B cell (primary cell): Measurements from ENCODE around the gene SIDT2. TPM values are rescaled to one million over a fixed set of nuclear protein-coding genes. Genes with fewer than 3 reads are reported as not detected.

Source experiments
- ATAC-seq: fragments of 200-7000 bp; cut with Tn5 transposase; one replicate; pipeline ENCODE4 v1.10.0; 2021; ENCODE audit warnings: low read depth, mild to moderate bottlenecking, moderate number of reproducible peaks, moderate library complexity
- CTCF ChIA-PET: fragments of 350-600 bp; sonication (Branson Sonifier 250); formaldehyde crosslinking; loops from one replicate; lab custom pipeline; 2021; ENCODE audit warnings: antibody characterized with exemption, inconsistent platforms; lab: Charles Lee
- POLR2A ChIA-PET: fragments of 350-600 bp; sonication (Branson Sonifier 250); formaldehyde crosslinking; loops from one replicate; lab custom pipeline; 2021; ENCODE audit warnings: antibody characterized with exemption; lab: Charles Lee
- DNase-seq: peaks from one replicate; pipeline ENCODE4 v3.0.0; 2013
- H2AFZ ChIP-seq: 2 replicates; pipeline ENCODE4 v1.6.1; 2012; ENCODE audit warnings: mild to moderate bottlenecking, low read depth, low read length; ENCODE audit not compliant: insufficient read depth, poor library complexity, severe bottlenecking
- H3K27ac ChIP-seq, 2 donors: 1 replicate in 1 of 2; 2 replicates in 1 of 2; pipeline ENCODE4 v1.5.1; 2012 to 2013; ENCODE audit warnings: low read length in 2 of 2, mild to moderate bottlenecking in 2 of 2, moderate library complexity in 1 of 2
- H3K27me3 ChIP-seq, 4 experiments: fragments of 200-600 bp in 1 of 4; sonication (generic) in 1 of 4; replicated peaks in 1 of 4; 1 replicate in 2 of 4; 2 replicates in 2 of 4; pipeline versions ENCODE4 v1.6.1 to v1.7.0; 2013 to 2016; ENCODE audit warnings: low read length in 3 of 4, mild to moderate bottlenecking in 2 of 4, mixed read lengths in 1 of 4, moderate library complexity in 1 of 4; ENCODE audit not compliant: insufficient read depth in 4 of 4, control insufficient read depth in 3 of 4; ENCODE audit errors: control extremely low read depth in 1 of 4
- H3K36me3 ChIP-seq, 2 experiments: replicated peaks in 1 of 2; 1 replicate in 1 of 2; 2 replicates in 1 of 2; pipeline versions ENCODE4 v1.6.1 to v1.7.1; 2013; ENCODE audit warnings: low read length in 1 of 2; ENCODE audit not compliant: insufficient read depth in 2 of 2, control insufficient read depth in 1 of 2; ENCODE audit errors: control extremely low read depth in 1 of 2, extremely low read depth in 1 of 2
- H3K4me1 ChIP-seq, 2 donors: fragments of 200-600 bp in 1 of 2; sonication (generic) in 1 of 2; 1 replicate in 1 of 2; 2 replicates in 1 of 2; pipeline versions ENCODE4 v1.5.1 to v1.6.1; 2013 to 2017; ENCODE audit warnings: low read length in 2 of 2; ENCODE audit not compliant: control insufficient read depth in 2 of 2, insufficient read depth in 2 of 2
- H3K4me2 ChIP-seq: replicated peaks from 2 replicates; pipeline ENCODE3; 2012; ENCODE audit warnings: mild to moderate bottlenecking, low read depth, low read length; ENCODE audit not compliant: poor library complexity, severe bottlenecking
- H3K4me3 ChIP-seq, 5 experiments: fragments of 200-600 bp in 1 of 5; sonication (generic) in 1 of 5; 1 replicate in 3 of 5; 2 replicates in 2 of 5; pipeline versions ENCODE4 v1.5.1 to v1.7.0; 2011 to 2016; ENCODE audit warnings: low read length in 4 of 5, mild to moderate bottlenecking in 4 of 5, low read depth in 2 of 5, control low read depth in 1 of 5, moderate library complexity in 1 of 5; ENCODE audit not compliant: insufficient read depth in 1 of 5; ENCODE audit errors: control extremely low read depth in 1 of 5, extremely low read depth in 1 of 5
- H3K79me2 ChIP-seq: fragments of 200-600 bp; sonication (generic); one replicate; pipeline ENCODE4 v1.6.0; 2016; ENCODE audit warnings: low read length; ENCODE audit not compliant: control insufficient read depth, insufficient read depth
- H3K9ac ChIP-seq: fragments of 200-600 bp; sonication (generic); 2 replicates; pipeline ENCODE4 v1.6.1; 2017; ENCODE audit warnings: mild to moderate bottlenecking, low read length, moderate library complexity
- H3K9me3 ChIP-seq, 3 donors: one replicate each; pipeline versions ENCODE4 v1.6.1 to v1.7.1; 2013; ENCODE audit warnings: low read length in 2 of 3; ENCODE audit not compliant: control insufficient read depth in 2 of 3, insufficient read depth in 1 of 3; ENCODE audit errors: control extremely low read depth in 1 of 3
- H4K20me1 ChIP-seq: 2 replicates; pipeline ENCODE4 v1.6.0; 2012; ENCODE audit warnings: mild to moderate bottlenecking, low read length; ENCODE audit not compliant: insufficient read depth, control insufficient read depth, poor library complexity, severe bottlenecking
- H3K27ac Mint-ChIP-seq: one replicate; pipeline ENCODE4 v1.8.0; 2021; ENCODE audit warnings: mixed read lengths
- H3K27me3 Mint-ChIP-seq: one replicate; pipeline ENCODE4 v1.8.0; 2021; ENCODE audit warnings: mixed read lengths
- H3K4me1 Mint-ChIP-seq: one replicate; pipeline ENCODE4 v1.8.0; 2021; ENCODE audit warnings: mixed read lengths
- H3K4me3 Mint-ChIP-seq: one replicate; pipeline ENCODE4 v1.8.0; 2021; ENCODE audit warnings: mixed read lengths
- H3K9me3 Mint-ChIP-seq: one replicate; pipeline ENCODE4 v1.8.0; 2022; ENCODE audit warnings: mixed read lengths; ENCODE audit not compliant: insufficient read depth
- EZH2 ChIP-seq: IDR thresholded peaks from 2 replicates; pipeline ENCODE4 v1.6.1; 2012; ENCODE audit warnings: borderline replicate concordance, low read depth, mild to moderate bottlenecking, moderate library complexity, low read length; ENCODE audit not compliant: insufficient read depth, poor library complexity, severe bottlenecking
- WGBS: methylation state at CpG from one replicate; pipeline ENCODE4 v1.1.5; 2013; ENCODE audit warnings: missing lambda C conversion rate; ENCODE audit not compliant: insufficient coverage; 5-methylcytosine and 5-hydroxymethylcytosine counted together
- intact Hi-C: fragments of 100-400 bp; cut with micrococcal nuclease; formaldehyde crosslinking; loops from one replicate; pipeline ENCODE4 v1.10.0; 2022
- polyA plus RNA-seq: library from polyadenylated mRNA; depleted of rRNA; stranded (reverse); fragments of >200 nt; gene quantifications from 2 replicates; pipeline ENCODE4 v1.2.3, GENCODE V29; 2012
- total RNA-seq, 2 donors: library from RNA; stranded (reverse); fragments of 120-200 nt in 1 of 2; gene quantifications; 1 replicate in 1 of 2; 2 replicates in 1 of 2; pipeline versions ENCODE4 v1.2.3 to v1.2.4, GENCODE V29; 2013 to 2022
- TF ChIP-seq, protein P1 (sequence below): fragments of 200-600 bp; IDR thresholded peaks from one replicate; pipeline ENCODE4 v1.8.0; 2022; ENCODE audit warnings: antibody characterized with exemption, mild to moderate bottlenecking

The SIDT2 gene
- total and polyA plus RNA-seq, 2 donors (not counting 1 experiment from before 2014, with no cell fraction given): 78.9 to 241 TPM

DNA sequence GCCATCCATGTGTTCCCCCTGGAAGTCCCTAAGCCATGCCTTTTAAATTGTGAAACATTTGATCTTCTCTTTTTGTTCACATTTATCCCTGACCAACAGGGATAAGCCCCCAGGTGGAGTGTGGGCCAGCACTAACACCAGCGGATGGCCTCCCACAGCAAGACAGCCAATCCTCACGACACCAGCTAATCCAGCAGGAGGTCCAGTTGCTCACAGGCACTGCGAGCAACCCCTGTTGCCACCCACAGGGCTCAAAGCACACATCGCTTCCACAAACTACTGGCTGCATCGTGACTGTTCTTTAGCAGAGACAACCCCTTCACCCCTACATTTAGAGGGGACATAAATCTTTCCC, 51.4 kb downstream of the SIDT2 start:
- DNase-seq: no peak
- ATAC-seq: no peak
- Histone ChIP-seq H3K36me3 (peaks cover 3 to 51% of the 10 kb centered on the region in 2 experiments), H3K27me3 (no peaks in the 10 kb centered on the region), H3K4me2 (peak overlapping the region; percentile 96), H3K79me2 (peaks cover 67% of the 10 kb centered on the region), H3K4me3 (peak overlapping the region in 4 of 5 experiments; percentile 90 to 99 (median 94)), H3K27ac (peak overlapping the region; percentile 82 to 84), H3K9ac (peak overlapping the region; percentile 74), H2AFZ (no peak overlapping the region), H3K4me1 (peaks cover 34 to 44% of the 10 kb centered on the region in 2 donors), H4K20me1 (no peaks in the 10 kb centered on the region), H3K9me3 (peaks cover 0 to 3% (median 0%) of the 10 kb centered on the region in 3 donors)
- ChIA-PET CTCF (interaction anchor here (1.2 to 19.9 kb wide), 8 partner anchors 8 to 394 kb away, joined by 3 to 309 read pairs (median 8); partner anchors contain the start of genes PAFAH1B2, SIDT2 and SIK3), POLR2A (interaction anchor here (0.5 to 0.6 kb wide), 3 partner anchors 44 to 135 kb away, joined by 3 to 13 read pairs (median 7); no protein-coding TSS in a partner anchor)
- H3K4me3 Mint-ChIP-seq: peak overlapping the region; percentile 95
- 74% methylated on average over 5 of the region's 5 CpGs for WGBS
- no peaks in the 10 kb centered on the region for H3K27me3 Mint-ChIP-seq
- H3K9me3 Mint-ChIP-seq: no peaks in the 10 kb centered on the region
- intact Hi-C loops: loop anchor here (1.0 to 5.0 kb wide), 4 partner anchors 52 to 587 kb away; partner anchors contain the start of genes BUD13, SIDT2 and SIK3
- TF ChIP-seq, protein P1, sequence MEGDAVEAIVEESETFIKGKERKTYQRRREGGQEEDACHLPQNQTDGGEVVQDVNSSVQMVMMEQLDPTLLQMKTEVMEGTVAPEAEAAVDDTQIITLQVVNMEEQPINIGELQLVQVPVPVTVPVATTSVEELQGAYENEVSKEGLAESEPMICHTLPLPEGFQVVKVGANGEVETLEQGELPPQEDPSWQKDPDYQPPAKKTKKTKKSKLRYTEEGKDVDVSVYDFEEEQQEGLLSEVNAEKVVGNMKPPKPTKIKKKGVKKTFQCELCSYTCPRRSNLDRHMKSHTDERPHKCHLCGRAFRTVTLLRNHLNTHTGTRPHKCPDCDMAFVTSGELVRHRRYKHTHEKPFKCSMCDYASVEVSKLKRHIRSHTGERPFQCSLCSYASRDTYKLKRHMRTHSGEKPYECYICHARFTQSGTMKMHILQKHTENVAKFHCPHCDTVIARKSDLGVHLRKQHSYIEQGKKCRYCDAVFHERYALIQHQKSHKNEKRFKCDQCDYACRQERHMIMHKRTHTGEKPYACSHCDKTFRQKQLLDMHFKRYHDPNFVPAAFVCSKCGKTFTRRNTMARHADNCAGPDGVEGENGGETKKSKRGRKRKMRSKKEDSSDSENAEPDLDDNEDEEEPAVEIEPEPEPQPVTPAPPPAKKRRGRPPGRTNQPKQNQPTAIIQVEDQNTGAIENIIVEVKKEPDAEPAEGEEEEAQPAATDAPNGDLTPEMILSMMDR: no peak
- no peak for TF ChIP-seq EZH2
- peak overlapping the region; percentile 99 for H3K27ac Mint-ChIP-seq
- peaks cover 54% of the 10 kb centered on the region for H3K4me1 Mint-ChIP-seq
